H1 (cell line): ENCODE results near the gene ZMAT5. TPM values are rescaled to one million over a fixed set of nuclear protein-coding genes. Genes with fewer than 3 reads are reported as not detected.
A peak's percentile ranks its signal among the peaks of the same experiment; 100 is the strongest.

Experiments used
- CTCF ChIA-PET: fragments of 300-600 bp; sonication (Branson Sonifier 250); formaldehyde crosslinking; loops from one replicate; lab custom pipeline; 2021; ENCODE audit not compliant: partially characterized antibody; lab: Charles Lee
- POLR2A ChIA-PET: fragments of 300-600 bp; sonication (Branson Sonifier 250); formaldehyde crosslinking; loops from one replicate; lab custom pipeline; 2021; ENCODE audit warnings: inconsistent platforms; ENCODE audit not compliant: partially characterized antibody; lab: Charles Lee
- DNase-seq, 2 experiments: peaks; one replicate each; pipeline versions ENCODE4 v3.0.0 to v3.0.0-alpha.2; 2010 to 2022; ENCODE audit warnings: low spot score in 2 of 2, low read depth in 1 of 2, mixed read lengths in 1 of 2
- FAIRE-seq: peaks from 2 replicates; lab custom pipeline; 2011; peaks lifted over from hg19 to GRCh38; lab: Jason Lieb, UNC
- H2AFZ ChIP-seq: 2 replicates; pipeline ENCODE4 v1.8.1; 2012; ENCODE audit warnings: low read length, inconsistent platforms
- H2AK5ac ChIP-seq: 2 replicates; pipeline ENCODE4 v1.6.1; 2013; ENCODE audit warnings: low read depth, low read length
- H2BK120ac ChIP-seq: replicated peaks from 2 replicates; pipeline ENCODE3; 2013; ENCODE audit warnings: low read depth, low read length, inconsistent platforms
- H2BK12ac ChIP-seq: 2 replicates; pipeline ENCODE4 v1.6.1; 2013; ENCODE audit warnings: low read depth, low read length
- H2BK15ac ChIP-seq: 2 replicates; pipeline ENCODE4 v1.6.1; 2013; ENCODE audit warnings: low read length
- H2BK20ac ChIP-seq: 2 replicates; pipeline ENCODE4 v1.6.1; 2013; ENCODE audit warnings: low read length
- H2BK5ac ChIP-seq: 2 replicates; pipeline ENCODE4 v1.6.1; 2013; ENCODE audit warnings: low read depth, low read length
- H3K14ac ChIP-seq: 2 replicates; pipeline ENCODE4 v1.6.1; 2013; ENCODE audit warnings: inconsistent platforms; ENCODE audit not compliant: insufficient read length
- H3K18ac ChIP-seq: 2 replicates; pipeline ENCODE4 v1.6.1; 2013; ENCODE audit warnings: low read length; ENCODE audit errors: extremely low read depth
- H3K23ac ChIP-seq: 2 replicates; pipeline ENCODE4 v1.6.1; 2013; ENCODE audit warnings: inconsistent platforms; ENCODE audit not compliant: insufficient read length
- H3K23me2 ChIP-seq: 2 replicates; pipeline ENCODE4 v1.6.1; 2013; ENCODE audit warnings: low read depth, low read length
- H3K27ac ChIP-seq: 2 replicates; pipeline ENCODE4 v1.6.1; 2011; ENCODE audit warnings: low read depth, low read length, inconsistent platforms
- H3K27me3 ChIP-seq, 4 experiments: replicated peaks in 1 of 4; 1 replicate in 1 of 4; 2 replicates in 3 of 4; pipeline versions ENCODE4 v1.6.1 to v1.8.1; 2011 to 2013; ENCODE audit warnings: low read length in 3 of 4, mild to moderate bottlenecking in 3 of 4, inconsistent platforms in 2 of 4, mixed read lengths in 2 of 4, moderate library complexity in 1 of 4; ENCODE audit not compliant: control insufficient read depth in 3 of 4, insufficient read depth in 3 of 4; ENCODE audit errors: extremely low read depth in 1 of 4
- H3K36me3 ChIP-seq, 4 experiments: 2 replicates each; pipeline versions ENCODE4 v1.6.1 to v1.8.1; 2011 to 2013; ENCODE audit warnings: mild to moderate bottlenecking in 4 of 4, low read length in 3 of 4, moderate library complexity in 2 of 4, control low read depth in 1 of 4, inconsistent platforms in 1 of 4; ENCODE audit not compliant: insufficient read depth in 4 of 4, control insufficient read depth in 2 of 4
- H3K4ac ChIP-seq: replicated peaks from 2 replicates; pipeline ENCODE3; 2013; ENCODE audit warnings: low read length, low read depth, mixed read lengths, inconsistent platforms; ENCODE audit not compliant: insufficient read length
- H3K4me1 ChIP-seq, 4 experiments: replicated peaks in 1 of 4; 1 replicate in 1 of 4; 2 replicates in 3 of 4; pipeline versions ENCODE4 v1.6.1 to v1.8.1; 2011 to 2013; ENCODE audit warnings: low read length in 3 of 4, inconsistent platforms in 2 of 4, mixed read lengths in 1 of 4; ENCODE audit not compliant: insufficient read depth in 4 of 4, control insufficient read depth in 3 of 4
- H3K4me2 ChIP-seq, 2 experiments: 2 replicates each; pipeline versions ENCODE4 v1.6.1 to v1.8.1; 2011 to 2013; ENCODE audit warnings: low read depth in 2 of 2, low read length in 2 of 2, control low read depth in 1 of 2, inconsistent platforms in 1 of 2, mild to moderate bottlenecking in 1 of 2; ENCODE audit not compliant: insufficient read depth in 1 of 2
- H3K4me3 ChIP-seq, 4 experiments: fragments of 200-600, 300-600 bp in 1 of 4; sonication (generic), shearing (Covaris generic), sonication (Bioruptor Twin) in 1 of 4; 2 replicates each; pipeline versions ENCODE4 v1.5.1 to v1.8.1; 2011 to 2016; ENCODE audit warnings: low read length in 4 of 4, low read depth in 3 of 4, control low read depth in 2 of 4, inconsistent platforms in 2 of 4, mild to moderate bottlenecking in 2 of 4, mixed read lengths in 1 of 4, moderate library complexity in 1 of 4; ENCODE audit not compliant: insufficient read depth in 2 of 4; ENCODE audit errors: extremely low read depth in 1 of 4
- H3K56ac ChIP-seq: replicated peaks from 2 replicates; pipeline ENCODE3; 2013; ENCODE audit warnings: low read depth, mild to moderate bottlenecking, mixed read lengths, low read length, inconsistent platforms; ENCODE audit not compliant: insufficient read length
- H3K79me1 ChIP-seq: 2 replicates; pipeline ENCODE4 v1.6.1; 2013; ENCODE audit warnings: low read depth, low read length, control low read depth
- H3K79me2 ChIP-seq, 2 experiments: 2 replicates each; pipeline versions ENCODE4 v1.6.1 to v1.8.1; 2012 to 2013; ENCODE audit warnings: low read length in 2 of 2, mild to moderate bottlenecking in 2 of 2, inconsistent platforms in 1 of 2; ENCODE audit not compliant: insufficient read depth in 2 of 2, control insufficient read depth in 1 of 2
- H3K9ac ChIP-seq, 4 experiments: replicated peaks in 1 of 4; 1 replicate in 1 of 4; 2 replicates in 3 of 4; pipeline versions ENCODE4 v1.6.1 to v1.8.1; 2011 to 2013; ENCODE audit warnings: low read depth in 3 of 4, low read length in 3 of 4, control low read depth in 2 of 4, mild to moderate bottlenecking in 2 of 4, moderate library complexity in 2 of 4, inconsistent platforms in 1 of 4; ENCODE audit errors: extremely low read depth in 1 of 4
- H3K9me3 ChIP-seq, 2 experiments: 2 replicates each; pipeline versions ENCODE4 v1.6.1 to v1.8.1; 2012 to 2013; ENCODE audit warnings: mild to moderate bottlenecking in 2 of 2, moderate library complexity in 2 of 2, control low read depth in 1 of 2, inconsistent platforms in 1 of 2, low read depth in 1 of 2, low read length in 1 of 2, mixed read lengths in 1 of 2; ENCODE audit not compliant: insufficient read depth in 2 of 2
- H4K20me1 ChIP-seq, 2 experiments: replicated peaks in 1 of 2; 2 replicates each; pipeline versions ENCODE3 to v1.8.1; 2011 to 2013; ENCODE audit warnings: inconsistent platforms in 2 of 2, low read length in 2 of 2, mild to moderate bottlenecking in 1 of 2; ENCODE audit not compliant: insufficient read depth in 2 of 2, control insufficient read depth in 1 of 2
- H4K5ac ChIP-seq: 2 replicates; pipeline ENCODE4 v1.6.1; 2013; ENCODE audit warnings: low read length, low read depth, mixed read lengths, inconsistent platforms; ENCODE audit not compliant: insufficient read length
- H4K8ac ChIP-seq: 2 replicates; pipeline ENCODE4 v1.8.0; 2013; ENCODE audit warnings: mild to moderate bottlenecking, moderate library complexity, low read length, inconsistent platforms; ENCODE audit not compliant: insufficient read depth; ENCODE audit errors: extremely low read depth
- H4K91ac ChIP-seq: replicated peaks from 2 replicates; pipeline ENCODE3; 2013; ENCODE audit warnings: low read length, mixed read lengths, inconsistent platforms; ENCODE audit not compliant: insufficient read length
- BACH1 ChIP-seq: IDR thresholded peaks from 2 replicates; pipeline ENCODE4 v1.6.1; 2012; ENCODE audit warnings: low read length, improper control_type of control experiment
- CBX5 ChIP-seq: fragments of 300-800, 300-1000 bp; sonication (generic); IDR thresholded peaks from 2 replicates; pipeline ENCODE4 v1.7.1; 2016; ENCODE audit warnings: antibody characterized with exemption, low read length, low read depth
- CHD1 ChIP-seq: IDR thresholded peaks from 2 replicates; pipeline ENCODE4 v1.6.1; 2012; ENCODE audit warnings: low read depth, low read length, improper control_type of control experiment
- FOSL1 ChIP-seq: IDR thresholded peaks from 2 replicates; pipeline ENCODE4 v1.6.1; 2011; ENCODE audit warnings: mild to moderate bottlenecking, low read depth, low read length, moderate library complexity; ENCODE audit not compliant: insufficient read depth
- NANOG ChIP-seq: IDR thresholded peaks from 2 replicates; pipeline ENCODE4 v1.6.1; 2011; ENCODE audit warnings: low read length, low read depth, mild to moderate bottlenecking, inconsistent platforms; ENCODE audit not compliant: insufficient read depth, poor library complexity, severe bottlenecking
- NRF1 ChIP-seq: IDR thresholded peaks from 2 replicates; pipeline ENCODE4 v1.6.1; 2011; ENCODE audit warnings: mild to moderate bottlenecking, low read depth, low read length, improper control_type of control experiment
- POLR2A ChIP-seq, 2 experiments: IDR thresholded peaks; 1 replicate in 1 of 2; 2 replicates in 1 of 2; pipeline ENCODE4 v1.6.1; 2011; ENCODE audit warnings: low read depth in 2 of 2, low read length in 2 of 2, mild to moderate bottlenecking in 2 of 2; ENCODE audit errors: control extremely low read depth in 1 of 2
- SIN3A ChIP-seq, 2 experiments: IDR thresholded peaks in 1 of 2; conservative IDR thresholded peaks in 1 of 2; 2 replicates each; pipeline ENCODE4 v1.6.1; 2011 to 2012; ENCODE audit warnings: low read length in 2 of 2, improper control_type of control experiment in 1 of 2, low read depth in 1 of 2, mild to moderate bottlenecking in 1 of 2
- SIX5 ChIP-seq: IDR thresholded peaks from 2 replicates; pipeline ENCODE4 v1.6.1; 2011; ENCODE audit warnings: mild to moderate bottlenecking, low read depth, low read length
- SP4 ChIP-seq: IDR thresholded peaks from 2 replicates; pipeline ENCODE4 v1.6.1; 2012; ENCODE audit warnings: low read length, inconsistent platforms
- TCF12 ChIP-seq: IDR thresholded peaks from 2 replicates; pipeline ENCODE4 v1.6.1; 2011; ENCODE audit warnings: low read depth, mild to moderate bottlenecking, low read length
- ZNF274 ChIP-seq: IDR thresholded peaks from 2 replicates; pipeline ENCODE4 v1.7.0; 2012; ENCODE audit warnings: low read length, borderline replicate concordance; ENCODE audit errors: extremely low read depth
- WGBS, 2 experiments: shearing (Covaris generic) in 1 of 2; methylation state at CpG; one replicate each; pipeline versions ENCODE4 v1.1.6 to v1.1.7; 2013 to 2015; ENCODE audit warnings: low lambda C conversion rate in 2 of 2, mixed read lengths in 2 of 2, inconsistent platforms in 1 of 2, low coverage in 1 of 2, missing lambda C conversion rate in 1 of 2; ENCODE audit not compliant: insufficient replicate concordance in 2 of 2, insufficient coverage in 1 of 2, insufficient read length in 1 of 2; ENCODE audit errors: extremely low coverage in 1 of 2, missing lambda C conversion rate in 1 of 2; 5-methylcytosine and 5-hydroxymethylcytosine counted together
- polyA plus RNA-seq, 7 experiments: library from polyadenylated mRNA; depleted of rRNA in 3 of 7; stranded (reverse) in 5 of 7; unstranded in 2 of 7; fragments of >200 nt in 5 of 7; fragments of 200-250 nt in 2 of 7; gene quantifications; 1 replicate in 5 of 7; 2 replicates in 1 of 7; 4 replicates in 1 of 7; pipeline versions ENCODE4 v1.2.1 to v1.2.3, GENCODE V29; 2011 to 2013; ENCODE audit warnings: missing spikeins in 2 of 7, mixed read lengths in 2 of 7
- total RNA-seq: library from RNA; stranded (reverse); fragmentation: NEBNext Ultra II Directional; extraction: Animal tissue kit (Norgen Biotek cat#: 25700); gene quantifications from 2 replicates; pipeline ENCODE4 v1.2.1, GENCODE V29; 2021
- TF ChIP-seq, protein P1 (sequence below): IDR thresholded peaks from 2 replicates; pipeline ENCODE4 v1.6.1; 2011; ENCODE audit warnings: low read depth, mild to moderate bottlenecking, low read length; ENCODE audit not compliant: insufficient read depth
- TF ChIP-seq, protein P2 (sequence below): IDR thresholded peaks from 2 replicates; pipeline ENCODE4 v1.6.1; 2011; ENCODE audit warnings: low read length, improper control_type of control experiment

ZMAT5 gene
- total and polyA plus RNA-seq, 2 of the 8 experiments (the other 6 are each of a cell fraction or from before 2014, with no cell fraction given) = 14.0 to 38.3 TPM

GRCh38 chr22:29700900-29701154, 66.0 kb downstream of the ZMAT5 start:
- H3K27ac ChIP-seq = no peak overlapping the region
- H3K18ac ChIP-seq = no peak overlapping the region
- H2BK12ac ChIP-seq = no peak overlapping the region
- ChIA-PET CTCF (interaction anchor here (0.6 to 4.8 kb wide), 15 partner anchors 9 to 554 kb away, joined by 3 to 60 read pairs (median 4); no protein-coding TSS in a partner anchor), POLR2A (interaction anchor here (1.0 to 4.3 kb wide), 2 partner anchors 8 to 15 kb away, joined by 4 to 13 read pairs; no protein-coding TSS in a partner anchor)
- no peak overlapping the region for H2BK20ac ChIP-seq
- no peak overlapping the region for H3K56ac ChIP-seq
- no peak overlapping the region for H3K4me3 ChIP-seq
- H4K91ac ChIP-seq = no peak overlapping the region
- no peaks in the 10 kb centered on the region for H3K36me3 ChIP-seq
- no peak overlapping the region for H3K23ac ChIP-seq
- no peak overlapping the region for H2BK15ac ChIP-seq
- H2BK5ac ChIP-seq = no peak overlapping the region; the same call in 1 of the 2 replicates
- H2BK120ac ChIP-seq = no peak overlapping the region
- DNase-seq (no peak), FAIRE-seq (no peak)
- H4K20me1 ChIP-seq = peaks cover 3 to 5% of the 10 kb centered on the region in 2 experiments
- H3K27me3 ChIP-seq = peaks cover 0 to 30% (median 12%) of the 10 kb centered on the region in 4 experiments; a peak in 3 of 7 replicates
- no peak overlapping the region for H3K9ac ChIP-seq
- no peak overlapping the region for H4K5ac ChIP-seq
- no peak overlapping the region for H3K14ac ChIP-seq
- no peak overlapping the region for H2AFZ ChIP-seq
- no peaks in the 10 kb centered on the region for H3K79me1 ChIP-seq
- no peaks in the 10 kb centered on the region for H3K9me3 ChIP-seq
- peaks cover 9% of the 10 kb centered on the region; the same call in 1 of the 2 replicates for H3K23me2 ChIP-seq
- peaks cover 9 to 50% (median 41%) of the 10 kb centered on the region in 4 experiments for H3K4me1 ChIP-seq
- H3K4ac ChIP-seq = no peak overlapping the region
- no peaks in the 10 kb centered on the region for H3K79me2 ChIP-seq
- peak overlapping the region; percentile 9 to 58; a peak in 2 of 4 replicates for H3K4me2 ChIP-seq
- no peak overlapping the region for H4K8ac ChIP-seq
- H2AK5ac ChIP-seq = no peak overlapping the region
- 73% methylated on average over 9 of the region's 9 CpGs; no CpG with 5 or more reads in 1 of the 2 experiments for WGBS, 2 experiments
- TF ChIP-seq SIN3A (conservative IDR thresholded peaks at IDR 0.05 in 1 of 2, IDR thresholded peaks at IDR 0.05 in 1 of 2; ENCODE audit: low read depth in 1 of 2, low read length in 2 of 2) (no peak), POLR2A (IDR thresholded peaks at IDR 0.05; ENCODE audit: control extremely low read depth in 1 of 2, low read depth in 2 of 2, low read length in 2 of 2) (no peak), CHD1 (no peak), FOSL1 (no peak), NANOG (no peak), NRF1 (no peak), TCF12 (no peak), ZNF274 (no peak), SIX5 (no peak), CBX5 (no peak), SP4 (no peak), BACH1 (no peak)
- TF ChIP-seq, protein P1, sequence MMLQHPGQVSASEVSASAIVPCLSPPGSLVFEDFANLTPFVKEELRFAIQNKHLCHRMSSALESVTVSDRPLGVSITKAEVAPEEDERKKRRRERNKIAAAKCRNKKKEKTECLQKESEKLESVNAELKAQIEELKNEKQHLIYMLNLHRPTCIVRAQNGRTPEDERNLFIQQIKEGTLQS = no peak
- TF ChIP-seq, protein P2, sequence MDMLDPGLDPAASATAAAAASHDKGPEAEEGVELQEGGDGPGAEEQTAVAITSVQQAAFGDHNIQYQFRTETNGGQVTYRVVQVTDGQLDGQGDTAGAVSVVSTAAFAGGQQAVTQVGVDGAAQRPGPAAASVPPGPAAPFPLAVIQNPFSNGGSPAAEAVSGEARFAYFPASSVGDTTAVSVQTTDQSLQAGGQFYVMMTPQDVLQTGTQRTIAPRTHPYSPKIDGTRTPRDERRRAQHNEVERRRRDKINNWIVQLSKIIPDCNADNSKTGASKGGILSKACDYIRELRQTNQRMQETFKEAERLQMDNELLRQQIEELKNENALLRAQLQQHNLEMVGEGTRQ = no peak
